Esophagus squamous epithelium (tissue), 4 donors: ENCODE measurements around the gene AK3.

Source experiments
- POLR2A ChIP-seq, 4 donors: fragments of 450-650 bp; IDR thresholded peaks; one replicate each; pipeline ENCODE4 v1.6.1; 2017; ENCODE audit warnings: antibody characterized with exemption in 4 of 4, mild to moderate bottlenecking in 4 of 4, moderate library complexity in 3 of 4
- TF ChIP-seq, protein P1 (sequence below), 6 experiments: fragments of 450-650 bp in 4 of 6; fragments of 200-600 bp in 2 of 6; sonication (generic) in 2 of 6; IDR thresholded peaks; one replicate each; pipeline ENCODE4 v1.5.1; 2016 to 2019; ENCODE audit warnings: antibody characterized with exemption in 6 of 6, mild to moderate bottlenecking in 4 of 6, moderate library complexity in 4 of 6

DNA sequence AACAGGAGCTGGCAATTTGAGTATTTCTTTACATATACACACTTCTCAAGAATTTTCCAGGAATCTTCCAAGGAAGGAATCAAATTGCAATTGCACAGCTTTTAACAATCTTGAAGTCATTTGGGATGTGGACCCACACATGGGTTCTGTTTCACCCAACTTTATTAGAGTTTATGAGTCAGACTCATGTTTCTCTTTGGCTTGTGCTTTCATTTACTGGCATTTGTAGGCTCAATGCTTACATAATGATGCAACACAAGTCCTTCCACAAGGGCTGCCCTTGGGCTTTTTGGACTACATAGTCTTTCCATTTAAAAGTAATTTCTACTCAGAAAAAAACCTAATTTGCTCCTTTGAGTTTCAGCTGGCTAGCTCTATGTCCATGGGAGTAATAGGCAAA lies 66.2 kb downstream of the AK3 start:
- TF ChIP-seq, protein P1, sequence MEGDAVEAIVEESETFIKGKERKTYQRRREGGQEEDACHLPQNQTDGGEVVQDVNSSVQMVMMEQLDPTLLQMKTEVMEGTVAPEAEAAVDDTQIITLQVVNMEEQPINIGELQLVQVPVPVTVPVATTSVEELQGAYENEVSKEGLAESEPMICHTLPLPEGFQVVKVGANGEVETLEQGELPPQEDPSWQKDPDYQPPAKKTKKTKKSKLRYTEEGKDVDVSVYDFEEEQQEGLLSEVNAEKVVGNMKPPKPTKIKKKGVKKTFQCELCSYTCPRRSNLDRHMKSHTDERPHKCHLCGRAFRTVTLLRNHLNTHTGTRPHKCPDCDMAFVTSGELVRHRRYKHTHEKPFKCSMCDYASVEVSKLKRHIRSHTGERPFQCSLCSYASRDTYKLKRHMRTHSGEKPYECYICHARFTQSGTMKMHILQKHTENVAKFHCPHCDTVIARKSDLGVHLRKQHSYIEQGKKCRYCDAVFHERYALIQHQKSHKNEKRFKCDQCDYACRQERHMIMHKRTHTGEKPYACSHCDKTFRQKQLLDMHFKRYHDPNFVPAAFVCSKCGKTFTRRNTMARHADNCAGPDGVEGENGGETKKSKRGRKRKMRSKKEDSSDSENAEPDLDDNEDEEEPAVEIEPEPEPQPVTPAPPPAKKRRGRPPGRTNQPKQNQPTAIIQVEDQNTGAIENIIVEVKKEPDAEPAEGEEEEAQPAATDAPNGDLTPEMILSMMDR (IDR thresholded peaks at IDR 0.05), result no peak
- TF ChIP-seq POLR2A (IDR thresholded peaks at IDR 0.05), result no peak
